Measurements from ENCODE around the gene TINAG.
A peak's percentile ranks its signal among the peaks of the same experiment; 100 is the strongest.

- TF ChIP-seq CTCF (IDR thresholded peaks at IDR 0.05) (peak; percentile 40), EZH2phosphoT487 (IDR thresholded peaks at IDR 0.05) (no peak)
Observed at GRCh38 chr6:54266400-54266923, 41.8 kb upstream of the TINAG start.
